A549 (cell line): ENCODE results near the gene CLIC4. TPM values are rescaled to one million over a fixed set of nuclear protein-coding genes. Genes with fewer than 3 reads are reported as not detected.
A peak's percentile ranks its signal among the peaks of the same experiment; 100 is the strongest.

Experiments
- ATAC-seq, 2 experiments: fragments of 200-7000 bp in 1 of 2; fragments of >200 bp in 1 of 2; cut with Nextera tagmentation in 1 of 2; cut with Tn5 transposase in 1 of 2; 3 replicates each; pipeline versions ENCODE4 v1.8.0 to v1.9.1; 2018 to 2020; ENCODE audit warnings: mild to moderate bottlenecking in 1 of 2, moderate library complexity in 1 of 2
- CTCF ChIA-PET: fragments of 300-600 bp; sonication (Branson Sonifier 250); formaldehyde crosslinking; extraction: SDS; loops from one replicate; lab custom pipeline; 2021; ENCODE audit warnings: antibody characterized with exemption, inconsistent platforms; lab: Yijun Ruan, JAX
- POLR2A ChIA-PET: fragments of 350-600 bp; formaldehyde crosslinking; extraction: SDS; loops from one replicate; lab custom pipeline; 2021; ENCODE audit warnings: antibody characterized with exemption, inconsistent platforms; lab: Yijun Ruan, JAX
- DNase-seq, 2 experiments: peaks; one replicate each; pipeline versions ENCODE4 v3.0.0 to v3.0.0-alpha.2; 2011 to 2016; ENCODE audit warnings: low read depth in 1 of 2, low spot score in 1 of 2
- FAIRE-seq: peaks from 2 replicates; lab custom pipeline; 2011; peaks lifted over from hg19 to GRCh38; lab: Jason Lieb, UNC
- H3K27ac ChIP-seq, 2 experiments: fragments of >200 bp; sonication (Bioruptor Twin); formaldehyde crosslinking; 3 replicates each; pipeline ENCODE4 v1.5.1; 2016 to 2017
- H3K4me1 ChIP-seq: fragments of >200 bp; sonication (Bioruptor Twin); formaldehyde crosslinking; 3 replicates; pipeline ENCODE4 v1.6.1; 2016
- H3K4me2 ChIP-seq: fragments of >200 bp; sonication (Bioruptor Twin); formaldehyde crosslinking; 3 replicates; pipeline ENCODE4 v1.6.1; 2016
- H3K4me3 ChIP-seq: fragments of >200 bp; sonication (Bioruptor Twin); formaldehyde crosslinking; 3 replicates; pipeline ENCODE4 v1.5.1; 2016
- H3K9me3 ChIP-seq: fragments of >200 bp; sonication (Bioruptor Twin); formaldehyde crosslinking; 3 replicates; pipeline ENCODE4 v1.6.1; 2016
- BHLHE40 ChIP-seq: IDR thresholded peaks from 2 replicates; pipeline ENCODE4 v1.6.1; 2012; ENCODE audit warnings: low read depth, low read length, inconsistent platforms
- CHD4 ChIP-seq: fragments of 200-600 bp; sonication (generic); IDR thresholded peaks from 2 replicates; pipeline ENCODE4 v1.6.1; 2016; ENCODE audit warnings: antibody characterized with exemption, mild to moderate bottlenecking, borderline replicate concordance
- CTCF ChIP-seq: fragments of >200 bp; sonication (Bioruptor Twin); formaldehyde crosslinking; IDR thresholded peaks from 3 replicates; pipeline ENCODE4 v1.5.1; 2016
- EHF ChIP-seq: fragments of 250-450 bp; sonication (Bioruptor Pico); IDR thresholded peaks from 2 replicates; pipeline ENCODE4 v1.5.0; 2020; ENCODE audit warnings: mild to moderate bottlenecking
- EP300 ChIP-seq, 2 experiments: fragments of >200 bp; sonication (Bioruptor Twin); formaldehyde crosslinking; IDR thresholded peaks; 2 replicates in 1 of 2; 3 replicates in 1 of 2; pipeline ENCODE4 v1.6.1; 2016 to 2017
- ESRRA ChIP-seq: fragments of 150-350 bp; IDR thresholded peaks from 2 replicates; pipeline ENCODE4 v1.6.1; 2014; ENCODE audit warnings: mild to moderate bottlenecking, low read length, borderline replicate concordance
- FOSB ChIP-seq: fragments of 250-450 bp; sonication (Bioruptor Pico); IDR thresholded peaks from 2 replicates; pipeline ENCODE4 v1.5.0; 2020; ENCODE audit warnings: mild to moderate bottlenecking, moderate library complexity
- FOSL2 ChIP-seq, 2 experiments: fragments of 450-650 bp in 1 of 2; fragments of >200 bp in 1 of 2; sonication (Bioruptor Twin) in 1 of 2; formaldehyde crosslinking; IDR thresholded peaks; 2 replicates each; pipeline versions ENCODE4 v1.5.0 to v1.6.1; 2016 to 2020; ENCODE audit warnings: mild to moderate bottlenecking in 1 of 2, moderate library complexity in 1 of 2
- HES2 ChIP-seq: fragments of >200 bp; sonication (Bioruptor Twin); formaldehyde crosslinking; IDR thresholded peaks from 2 replicates; pipeline ENCODE4 v1.6.1; 2016
- HEYL ChIP-seq: fragments of 250-450 bp; sonication (Bioruptor Pico); IDR thresholded peaks from 2 replicates; pipeline ENCODE4 v1.8.0; 2021; ENCODE audit warnings: mild to moderate bottlenecking, moderate library complexity
- JUN ChIP-seq, 2 experiments: fragments of >200 bp; sonication (Bioruptor Twin); formaldehyde crosslinking; IDR thresholded peaks; 2 replicates in 1 of 2; 3 replicates in 1 of 2; pipeline ENCODE4 v1.6.1; 2016 to 2017
- KDM1A ChIP-seq: fragments of 200-600 bp; sonication (generic); IDR thresholded peaks from 2 replicates; pipeline ENCODE4 v1.6.1; 2016; ENCODE audit warnings: low read depth, mild to moderate bottlenecking
- KDM5A ChIP-seq: fragments of 200-600 bp; sonication (generic); IDR thresholded peaks from 2 replicates; pipeline ENCODE4 v1.6.1; 2016; ENCODE audit warnings: antibody characterized with exemption, mild to moderate bottlenecking
- MAFK ChIP-seq: fragments of 450-650 bp; IDR thresholded peaks from 2 replicates; pipeline ENCODE4 v1.6.1; 2014; ENCODE audit not compliant: partially characterized antibody
- MAZ ChIP-seq: fragments of 150-350 bp; IDR thresholded peaks from 2 replicates; pipeline ENCODE4 v1.6.1; 2014; ENCODE audit warnings: antibody characterized with exemption, low read depth, low read length, borderline replicate concordance
- NR3C1 ChIP-seq: fragments of >200 bp; sonication (Bioruptor Twin); formaldehyde crosslinking; IDR thresholded peaks from 3 replicates; pipeline ENCODE4 v1.6.1; 2017
- PHF8 ChIP-seq: fragments of 200-600 bp; sonication (generic); IDR thresholded peaks from 2 replicates; pipeline ENCODE4 v1.6.1; 2016; ENCODE audit warnings: low read depth, mild to moderate bottlenecking, antibody characterized with exemption, moderate library complexity, borderline replicate concordance
- SMC3 ChIP-seq: fragments of >200 bp; sonication (Bioruptor Twin); formaldehyde crosslinking; IDR thresholded peaks from 3 replicates; pipeline ENCODE4 v1.6.1; 2018; ENCODE audit warnings: inconsistent platforms
- TP53 ChIP-seq: fragments of 250-450 bp; sonication (Bioruptor Pico); IDR thresholded peaks from 2 replicates; pipeline ENCODE4 v1.5.0; 2021; ENCODE audit warnings: mild to moderate bottlenecking, moderate library complexity
- ZC3H11A ChIP-seq: fragments of 450-650 bp; IDR thresholded peaks from 2 replicates; pipeline ENCODE4 v1.6.1; 2014; ENCODE audit warnings: antibody characterized with exemption, mild to moderate bottlenecking
- ZFP36 ChIP-seq: fragments of 450-650 bp; IDR thresholded peaks from 2 replicates; pipeline ENCODE4 v1.6.1; 2014; ENCODE audit warnings: borderline replicate concordance; ENCODE audit not compliant: partially characterized antibody
- WGBS: methylation state at CpG from one replicate; pipeline ENCODE4 v1.1.6; 2017; ENCODE audit errors: missing lambda C conversion rate; 5-methylcytosine and 5-hydroxymethylcytosine counted together
- polyA plus RNA-seq, 4 experiments: library from polyadenylated mRNA; depleted of rRNA in 3 of 4; stranded (reverse); fragments of >200 nt; fragmentation: RNase III in 1 of 4; extraction: RNeasy Plus Mini Kit Qiagen cat#74134 plus additional on column Dnase treatment in 1 of 4; gene quantifications; 2 replicates in 3 of 4; 3 replicates in 1 of 4; pipeline ENCODE4 v1.2.3, GENCODE V29; 2011 to 2017
- TF ChIP-seq, protein P1 (sequence below): fragments of 450-650 bp; IDR thresholded peaks from 2 replicates; pipeline ENCODE4 v1.6.1; 2014; ENCODE audit warnings: antibody characterized with exemption
- TF ChIP-seq, protein P2 (sequence below): IDR thresholded peaks from 2 replicates; pipeline ENCODE4 v1.6.1; 2012; ENCODE audit warnings: low read depth, borderline replicate concordance

CLIC4 gene
- polyA plus RNA-seq, 2 of the 4 experiments (the other 2 are of a cell fraction): 52.1 to 97.4 TPM

DNA sequence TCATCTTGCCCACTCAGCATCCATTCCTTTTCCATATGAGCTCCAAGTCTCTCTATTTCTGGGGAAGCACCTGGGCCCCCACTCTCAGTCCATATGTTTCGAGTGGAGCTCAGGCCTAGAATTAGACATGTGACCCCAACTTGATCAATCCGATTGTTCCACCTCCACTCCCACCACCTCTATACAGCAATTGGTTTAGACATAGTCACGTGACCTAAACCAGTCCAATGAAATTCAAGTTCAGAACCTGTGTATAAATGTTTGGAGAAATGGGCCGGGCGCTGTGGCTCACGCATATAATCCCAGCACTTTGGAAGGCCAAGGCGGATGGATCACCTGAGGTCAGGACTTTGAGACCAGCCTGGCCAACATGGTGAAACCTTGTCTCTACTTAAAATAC lies 29.6 kb upstream of the CLIC4 start:
- ATAC-seq: no peak

GRCh38 chr1:24717887-24718650 lies 27.2 kb upstream of the CLIC4 start:
- Histone ChIP-seq H3K4me3 (no peak overlapping the region), H3K4me2 (no peak overlapping the region), H3K27ac (0 out of 6 replicates have a peak overlapping the region, but pooled peaks of 1 of the 2 experiments have one; percentile 16), H3K4me1 (peaks cover 5% of the 10 kb centered on the region), H3K9me3 (no peaks in the 10 kb centered on the region)
- CTCF ChIA-PET: interaction anchor here (0.6 to 1.3 kb wide), 5 partner anchors 13 to 82 kb away, joined by 3 to 4 read pairs (median 3); no protein-coding TSS in a partner anchor
- TF ChIP-seq, protein P1, sequence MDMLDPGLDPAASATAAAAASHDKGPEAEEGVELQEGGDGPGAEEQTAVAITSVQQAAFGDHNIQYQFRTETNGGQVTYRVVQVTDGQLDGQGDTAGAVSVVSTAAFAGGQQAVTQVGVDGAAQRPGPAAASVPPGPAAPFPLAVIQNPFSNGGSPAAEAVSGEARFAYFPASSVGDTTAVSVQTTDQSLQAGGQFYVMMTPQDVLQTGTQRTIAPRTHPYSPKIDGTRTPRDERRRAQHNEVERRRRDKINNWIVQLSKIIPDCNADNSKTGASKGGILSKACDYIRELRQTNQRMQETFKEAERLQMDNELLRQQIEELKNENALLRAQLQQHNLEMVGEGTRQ: no peak
- TF ChIP-seq EP300 (IDR thresholded peaks at IDR 0.05) (no peak), ESRRA (no peak), CTCF (no peak), KDM5A (no peak), JUN (IDR thresholded peaks at IDR 0.05) (no peak), ZFP36 (no peak)
- FAIRE-seq (no peak), DNase-seq (no peak), ATAC-seq (no peak)
- WGBS: 95% methylated on average over 7 of the region's 8 CpGs
- POLR2A ChIA-PET: interaction anchor here (1.1 kb wide), 1 partner anchor 27 kb away, joined by 3 read pairs; the partner anchor contains the start of gene CLIC4

More for the DNA sequence above, 29.6 kb upstream of the CLIC4 start:
- FAIRE-seq (no peak), DNase-seq (no peak)
- Histone ChIP-seq H3K9me3 (no peaks in the 10 kb centered on the region), H3K4me3 (no peak overlapping the region), H3K4me2 (no peak overlapping the region), H3K27ac (no peak overlapping the region), H3K4me1 (peaks cover 10% of the 10 kb centered on the region)
- TF ChIP-seq, protein P2, sequence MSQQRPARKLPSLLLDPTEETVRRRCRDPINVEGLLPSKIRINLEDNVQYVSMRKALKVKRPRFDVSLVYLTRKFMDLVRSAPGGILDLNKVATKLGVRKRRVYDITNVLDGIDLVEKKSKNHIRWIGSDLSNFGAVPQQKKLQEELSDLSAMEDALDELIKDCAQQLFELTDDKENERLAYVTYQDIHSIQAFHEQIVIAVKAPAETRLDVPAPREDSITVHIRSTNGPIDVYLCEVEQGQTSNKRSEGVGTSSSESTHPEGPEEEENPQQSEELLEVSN: no peak
- TF ChIP-seq BHLHE40 (no peak), KDM5A (no peak)
- TF ChIP-seq, protein P1: peak; percentile 35; the same call in 1 of the 2 replicates
- ChIA-PET CTCF (no interaction called here), POLR2A (no interaction called here)
- WGBS: 95% methylated on average over 7 of the region's 7 CpGs

GRCh38 chr1:24720152-24720551 lies 25.1 kb upstream of the CLIC4 start:
- no peak for ATAC-seq

GRCh38 chr1:24721533-24721932 lies 23.7 kb upstream of the CLIC4 start:
- CTCF ChIA-PET: interaction anchor here (1.2 kb wide), 1 partner anchor 24 kb away, joined by 3 read pairs; the partner anchor contains the start of gene CLIC4
- no peak for TF ChIP-seq ZC3H11A
- TF ChIP-seq EHF (CRISPR knock-in tag): no peak
- no peak for TF ChIP-seq MAFK
- TF ChIP-seq HES2: no peak
- TF ChIP-seq PHF8: no peak
- TF ChIP-seq MAZ: no peak
- TF ChIP-seq, all 56 proteins: peak for 0
- WGBS: 100% methylated on average over 4 of the region's 31 CpGs

More at GRCh38 chr1:24720152-24720551, 25.1 kb upstream of the CLIC4 start:
- CTCF ChIA-PET: no interaction called here
- 0 out of 6 replicates have a peak overlapping the region, but pooled peaks of 1 of the 2 experiments have one; percentile 24 for H3K27ac ChIP-seq
- DNase-seq: no peak
- TF ChIP-seq FOSL2 (IDR thresholded peaks at IDR 0.05) (no peak), FOSL2 (CRISPR knock-in tag; IDR thresholded peaks at IDR 0.05) (no peak), HEYL (no peak), TP53 (no peak), CHD4 (no peak), FOSB (CRISPR knock-in tag) (no peak), SMC3 (no peak), NR3C1 (no peak), KDM1A (no peak)
- no peak overlapping the region for H3K4me2 ChIP-seq
- no peak for FAIRE-seq
- peaks cover 10% of the 10 kb centered on the region for H3K4me1 ChIP-seq
- WGBS: 84% methylated on average over 9 of the region's 12 CpGs
- no peaks in the 10 kb centered on the region for H3K9me3 ChIP-seq
- POLR2A ChIA-PET: interaction anchor here (1.2 kb wide), 1 partner anchor 25 kb away, joined by 5 read pairs; the partner anchor contains the start of gene CLIC4
- no peak overlapping the region for H3K4me3 ChIP-seq

More at GRCh38 chr1:24721533-24721932, 23.7 kb upstream of the CLIC4 start:
- Histone ChIP-seq H3K4me2 (no peak overlapping the region), H3K27ac (no peak overlapping the region), H3K4me1 (peaks cover 11% of the 10 kb centered on the region), H3K4me3 (no peak overlapping the region), H3K9me3 (no peaks in the 10 kb centered on the region)
- FAIRE-seq (no peak), ATAC-seq (no peak), DNase-seq (no peak)
- POLR2A ChIA-PET: no interaction called here
